Endothelial cell of umbilical vein (primary cell): ENCODE results near the gene GNAI1. TPM values are rescaled to one million over a fixed set of nuclear protein-coding genes. Genes with fewer than 3 reads are reported as not detected.

ENCODE experiments used
- BruUV-seq: library from RNA; stranded (reverse); fragments of 400-500 nt; replicated peaks from 2 replicates; lab custom pipeline; 2021; lab: Mats Ljungman, UMichigan
- CTCF ChIA-PET: fragments of 300-600, 350-600 bp; sonication (Branson Sonifier 250); formaldehyde crosslinking; loops from one replicate; lab custom pipeline; 2021; ENCODE audit warnings: antibody characterized with exemption, inconsistent platforms; lab: Charles Lee
- POLR2A ChIA-PET: fragments of 300-600, 350-600 bp; sonication (Branson Sonifier 250); formaldehyde crosslinking; loops from one replicate; lab custom pipeline; 2021; ENCODE audit warnings: antibody characterized with exemption, inconsistent platforms; lab: Charles Lee
- DNase-seq: peaks from one replicate; pipeline ENCODE4 v3.0.0-alpha.2; 2011; ENCODE audit warnings: low read depth, low spot score
- FAIRE-seq: peaks from 2 replicates; lab custom pipeline; 2011; peaks lifted over from hg19 to GRCh38; lab: Jason Lieb, UNC
- H2AFZ ChIP-seq: 2 replicates; pipeline ENCODE4 v1.6.0; 2012; ENCODE audit warnings: low read depth, low read length, control low read depth, inconsistent platforms
- H3K27ac ChIP-seq: 2 replicates; pipeline ENCODE4 v1.5.1; 2011; ENCODE audit warnings: low read depth, mild to moderate bottlenecking, control low read depth, low read length, moderate library complexity; ENCODE audit not compliant: insufficient read depth
- H3K27me3 ChIP-seq, 2 experiments: 2 replicates each; pipeline versions ENCODE4 v1.6.0 to v1.6.1; 2011; ENCODE audit warnings: low read length in 2 of 2, mixed read lengths in 1 of 2; ENCODE audit not compliant: control insufficient read depth in 2 of 2, insufficient read depth in 2 of 2
- H3K36me3 ChIP-seq, 2 experiments: 2 replicates in 1 of 2; 3 replicates in 1 of 2; pipeline ENCODE4 v1.5.1; 2011; ENCODE audit warnings: low read length in 2 of 2, mild to moderate bottlenecking in 1 of 2, moderate library complexity in 1 of 2; ENCODE audit not compliant: control insufficient read depth in 2 of 2, insufficient read depth in 2 of 2; ENCODE audit errors: extremely low read depth in 1 of 2
- H3K4me1 ChIP-seq: 3 replicates; pipeline ENCODE4 v1.5.1; 2011; ENCODE audit warnings: mild to moderate bottlenecking, low read length; ENCODE audit not compliant: control insufficient read depth, insufficient read depth; ENCODE audit errors: extremely low read depth
- H3K4me2 ChIP-seq: 2 replicates; pipeline ENCODE4 v1.6.1; 2011; ENCODE audit warnings: low read length, control low read depth, mixed read lengths; ENCODE audit not compliant: insufficient read depth
- H3K4me3 ChIP-seq, 3 experiments: fragments of 200-600 bp in 1 of 3; sonication (generic), shearing (Covaris generic) in 1 of 3; replicated peaks in 1 of 3; 2 replicates each; pipeline ENCODE4 v1.5.1; 2011 to 2016; ENCODE audit warnings: control low read depth in 3 of 3, low read length in 3 of 3, mild to moderate bottlenecking in 2 of 3, inconsistent platforms in 1 of 3, low read depth in 1 of 3, moderate library complexity in 1 of 3; ENCODE audit not compliant: insufficient read depth in 1 of 3
- H3K79me2 ChIP-seq: 2 replicates; pipeline ENCODE4 v1.6.0; 2012; ENCODE audit warnings: low read length, inconsistent platforms; ENCODE audit not compliant: control insufficient read depth, insufficient read depth
- H3K9ac ChIP-seq: replicated peaks from 2 replicates; pipeline ENCODE3; 2011; ENCODE audit warnings: low read length, control low read depth; ENCODE audit not compliant: insufficient read depth; ENCODE audit errors: extremely low read depth
- H3K9me1 ChIP-seq: replicated peaks from 3 replicates; pipeline ENCODE4 v1.6.0; 2011; ENCODE audit warnings: mild to moderate bottlenecking, low read length; ENCODE audit not compliant: control insufficient read depth, insufficient read depth; ENCODE audit errors: extremely low read depth
- H3K9me3 ChIP-seq: replicated peaks from 2 replicates; pipeline ENCODE4 v1.5.1; 2012; ENCODE audit warnings: low read length, inconsistent platforms; ENCODE audit not compliant: control insufficient read depth, insufficient read depth
- H4K20me1 ChIP-seq: replicated peaks from 2 replicates; pipeline ENCODE3; 2011; ENCODE audit warnings: mild to moderate bottlenecking, low read length; ENCODE audit not compliant: control insufficient read depth, insufficient read depth; ENCODE audit errors: extremely low read depth
- CTCF ChIP-seq, 2 donors: IDR thresholded peaks; 1 replicate in 1 of 2; 2 replicates in 1 of 2; pipeline ENCODE4 v1.5.1; 2011; ENCODE audit warnings: low read length in 2 of 2, mild to moderate bottlenecking in 2 of 2, moderate library complexity in 2 of 2, control low read depth in 1 of 2, inconsistent platforms in 1 of 2, low read depth in 1 of 2; ENCODE audit not compliant: insufficient read depth in 1 of 2; ENCODE audit errors: extremely low read depth in 1 of 2
- EZH2 ChIP-seq: IDR thresholded peaks from 2 replicates; pipeline ENCODE4 v1.6.1; 2012; ENCODE audit warnings: borderline replicate concordance, low read depth, mild to moderate bottlenecking, moderate library complexity, low read length, inconsistent platforms; ENCODE audit not compliant: severe bottlenecking
- FOS ChIP-seq: IDR thresholded peaks from 2 replicates; pipeline ENCODE4 v1.6.1; 2011; ENCODE audit warnings: mild to moderate bottlenecking, low read length, moderate library complexity, borderline replicate concordance; ENCODE audit not compliant: insufficient read depth
- GATA2 ChIP-seq: IDR thresholded peaks from 2 replicates; pipeline ENCODE4 v1.7.0; 2011; ENCODE audit warnings: low read depth, mild to moderate bottlenecking, moderate library complexity, mixed read lengths, low read length; ENCODE audit not compliant: insufficient read length, insufficient read depth
- JUN ChIP-seq: IDR thresholded peaks from 2 replicates; pipeline ENCODE4 v1.6.1; 2011; ENCODE audit warnings: borderline replicate concordance, low read depth; ENCODE audit not compliant: insufficient read length, insufficient read depth
- MAX ChIP-seq: IDR thresholded peaks from 2 replicates; pipeline ENCODE4 v1.6.1; 2011; ENCODE audit not compliant: insufficient read depth, insufficient read length
- POLR2A ChIP-seq: IDR thresholded peaks from 2 replicates; pipeline ENCODE4 v1.6.1; 2012; ENCODE audit warnings: low read depth, mild to moderate bottlenecking, control low read depth, low read length
- POLR2AphosphoS5 ChIP-seq: IDR thresholded peaks from 2 replicates; pipeline ENCODE4 v1.6.1; 2012; ENCODE audit warnings: low read depth, mild to moderate bottlenecking, control low read depth, low read length, moderate library complexity; ENCODE audit not compliant: insufficient read depth
- dilution Hi-C: fragments of 300-500 bp; cut with MboI; formaldehyde crosslinking; loops from one replicate; pipeline ENCODE4 v1.15.0; 2019; ENCODE audit warnings: low sequenced_read_pairs; ENCODE audit not compliant: extremely low pct_ligation_motif_present
- intact Hi-C: fragments of 100-400 bp; cut with micrococcal nuclease; formaldehyde crosslinking; loops from one replicate; pipeline ENCODE4 v1.10.0; 2022
- polyA plus RNA-seq, 4 experiments: library from polyadenylated mRNA; depleted of rRNA in 3 of 4; stranded (reverse) in 3 of 4; unstranded in 1 of 4; fragments of >200 nt; gene quantifications; 2 replicates each; pipeline versions ENCODE4 v1.2.1 to v1.2.3, GENCODE V29; 2011 to 2012; ENCODE audit warnings: missing spikeins in 1 of 4
- total RNA-seq: library from RNA; stranded (reverse); gene quantifications from 2 replicates; pipeline ENCODE4 v1.2.3, GENCODE V29; 2021

Gene GNAI1
- total and polyA plus RNA-seq, 2 donors (not counting 3 experiments of a cell fraction or from before 2014, with no cell fraction given), result 7.5 to 15.0 TPM

GRCh38 chr7:80236681-80237080 is 102.0 kb downstream of the GNAI1 start:
- Histone ChIP-seq H3K36me3 (no peaks in the 10 kb centered on the region), H4K20me1 (no peaks in the 10 kb centered on the region), H3K9me3 (no peaks in the 10 kb centered on the region), H2AFZ (no peak overlapping the region), H3K27ac (no peak overlapping the region), H3K4me2 (no peak overlapping the region), H3K27me3 (no peaks in the 10 kb centered on the region), H3K9me1 (no peaks in the 10 kb centered on the region), H3K4me3 (no peak overlapping the region), H3K79me2 (no peaks in the 10 kb centered on the region), H3K4me1 (peaks cover 8% of the 10 kb centered on the region), H3K9ac (no peak overlapping the region)
- ChIA-PET CTCF (interaction anchor here (1.4 to 2.0 kb wide), 2 partner anchors 11 to 155 kb away, joined by 4 to 9 read pairs; no protein-coding TSS in a partner anchor), POLR2A (no interaction called here)
- dilution Hi-C loops, result no loop called here
- no TSS peak for BruUV-seq
- TF ChIP-seq EZH2, result no peak
- TF ChIP-seq MAX, result no peak
- TF ChIP-seq GATA2, result no peak
- no peak for TF ChIP-seq FOS
- no peak for TF ChIP-seq POLR2A
- TF ChIP-seq CTCF (IDR thresholded peaks at IDR 0.05; ENCODE audit: extremely low read depth in 1 of 2, insufficient read depth in 1 of 2, low read depth in 1 of 2, low read length in 2 of 2), result no peak
- TF ChIP-seq POLR2AphosphoS5, result no peak
- TF ChIP-seq JUN, result no peak
- intact Hi-C loops, result no loop called here
- DNase-seq, result no peak
- FAIRE-seq, result no peak
